Measurements from ENCODE around the gene FBXL2. TPM values are rescaled to one million over a fixed set of nuclear protein-coding genes. Genes with fewer than 3 reads are reported as not detected.

Gene FBXL2
- total and polyA plus RNA-seq, 4 donors: 2.4 to 28.7 (median 6.5) TPM

DNA sequence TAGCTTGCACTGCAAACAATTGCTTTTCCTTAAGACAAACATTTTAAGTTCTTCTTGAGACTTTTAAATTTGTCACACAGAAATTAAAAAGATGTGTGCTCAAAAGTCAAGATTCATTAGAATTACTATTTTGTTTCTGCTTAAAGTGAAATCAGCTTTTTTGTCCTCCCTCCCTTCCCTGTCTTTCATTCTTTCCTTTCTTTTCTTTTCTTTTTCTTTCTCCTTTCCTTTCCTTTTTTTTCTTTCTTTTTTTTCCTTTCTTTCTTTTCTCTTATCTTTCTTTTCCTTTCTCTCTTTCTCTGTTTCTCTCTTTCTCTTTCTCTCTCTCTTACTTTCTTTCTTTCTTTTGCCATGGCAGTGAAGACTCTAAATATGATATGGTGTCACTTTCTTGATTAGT lies 37.8 kb downstream of the FBXL2 start:
- H3K36me3 ChIP-seq (ENCODE audit: control insufficient read depth in 4 of 4, insufficient read depth in 4 of 4, low read length in 4 of 4): peaks cover 0 to 1% (median 0%) of the 10 kb centered on the region in 4 donors
- H3K4me1 ChIP-seq (ENCODE audit: control insufficient read depth in 5 of 5, insufficient read depth in 5 of 5, low read length in 5 of 5): peaks cover 0 to 8% (median 0%) of the 10 kb centered on the region in 5 donors
- H3K9me3 ChIP-seq (ENCODE audit: control insufficient read depth in 4 of 4, insufficient read depth in 3 of 4, low read length in 3 of 4): peaks cover 0 to 5% (median 2%) of the 10 kb centered on the region in 4 donors
- DNase-seq (no peak), ATAC-seq (ENCODE audit: insufficient read depth, low FRiP score) (no peak)
- H3K27ac ChIP-seq (ENCODE audit: low read depth in 1 of 2, low read length in 1 of 2): no peak overlapping the region
- H3K4me3 ChIP-seq: no peak overlapping the region
- no peaks in the 10 kb centered on the region for H3K27me3 ChIP-seq (ENCODE audit: control insufficient read depth in 3 of 3, insufficient read depth in 3 of 3, low read length in 2 of 3)
- TF ChIP-seq, protein P1, sequence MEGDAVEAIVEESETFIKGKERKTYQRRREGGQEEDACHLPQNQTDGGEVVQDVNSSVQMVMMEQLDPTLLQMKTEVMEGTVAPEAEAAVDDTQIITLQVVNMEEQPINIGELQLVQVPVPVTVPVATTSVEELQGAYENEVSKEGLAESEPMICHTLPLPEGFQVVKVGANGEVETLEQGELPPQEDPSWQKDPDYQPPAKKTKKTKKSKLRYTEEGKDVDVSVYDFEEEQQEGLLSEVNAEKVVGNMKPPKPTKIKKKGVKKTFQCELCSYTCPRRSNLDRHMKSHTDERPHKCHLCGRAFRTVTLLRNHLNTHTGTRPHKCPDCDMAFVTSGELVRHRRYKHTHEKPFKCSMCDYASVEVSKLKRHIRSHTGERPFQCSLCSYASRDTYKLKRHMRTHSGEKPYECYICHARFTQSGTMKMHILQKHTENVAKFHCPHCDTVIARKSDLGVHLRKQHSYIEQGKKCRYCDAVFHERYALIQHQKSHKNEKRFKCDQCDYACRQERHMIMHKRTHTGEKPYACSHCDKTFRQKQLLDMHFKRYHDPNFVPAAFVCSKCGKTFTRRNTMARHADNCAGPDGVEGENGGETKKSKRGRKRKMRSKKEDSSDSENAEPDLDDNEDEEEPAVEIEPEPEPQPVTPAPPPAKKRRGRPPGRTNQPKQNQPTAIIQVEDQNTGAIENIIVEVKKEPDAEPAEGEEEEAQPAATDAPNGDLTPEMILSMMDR (IDR thresholded peaks at IDR 0.05; ENCODE audit: control extremely low read depth, extremely low read depth): no peak
- no peak overlapping the region for H3K9ac ChIP-seq (ENCODE audit: insufficient read depth in 1 of 2, low read length in 2 of 2)

DNA sequence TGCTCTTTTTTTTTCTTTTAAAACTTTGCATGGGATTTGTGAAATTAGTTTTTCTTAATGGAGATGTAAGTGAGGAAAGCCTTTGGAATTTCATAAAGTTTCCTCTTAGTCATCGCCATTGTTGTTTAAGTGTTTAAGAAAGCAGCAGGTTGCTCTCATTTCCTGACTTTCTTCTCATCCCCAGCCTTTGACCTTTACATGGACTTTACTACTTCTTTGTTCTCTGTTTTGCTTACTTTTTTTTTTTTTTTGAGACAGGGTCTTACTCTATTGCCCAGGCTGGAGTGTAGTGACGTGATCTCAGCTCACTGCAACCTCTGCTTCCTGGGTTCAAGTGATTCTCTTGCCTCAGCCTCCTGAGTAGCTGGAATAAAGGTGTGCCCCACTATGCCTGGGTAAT lies 38.6 kb downstream of the FBXL2 start:
- H3K9ac ChIP-seq (ENCODE audit: insufficient read depth in 1 of 2, low read length in 2 of 2): no peak overlapping the region
- no peak overlapping the region for H3K4me3 ChIP-seq
- peaks cover 0 to 3% (median 0%) of the 10 kb centered on the region in 4 donors for H3K9me3 ChIP-seq (ENCODE audit: control insufficient read depth in 4 of 4, insufficient read depth in 3 of 4, low read length in 3 of 4)
- TF ChIP-seq, protein P1 (IDR thresholded peaks at IDR 0.05; ENCODE audit: control extremely low read depth, extremely low read depth): no peak
- peaks cover 0 to 1% (median 0%) of the 10 kb centered on the region in 4 donors for H3K36me3 ChIP-seq (ENCODE audit: control insufficient read depth in 4 of 4, insufficient read depth in 4 of 4, low read length in 4 of 4)
- ATAC-seq (ENCODE audit: insufficient read depth, low FRiP score): no peak
- H3K27me3 ChIP-seq (ENCODE audit: control insufficient read depth in 3 of 3, insufficient read depth in 3 of 3, low read length in 2 of 3): no peaks in the 10 kb centered on the region
- peaks cover 0 to 8% (median 0%) of the 10 kb centered on the region in 5 donors for H3K4me1 ChIP-seq (ENCODE audit: control insufficient read depth in 5 of 5, insufficient read depth in 5 of 5, low read length in 5 of 5)
- DNase-seq: peak in 1 of 3 donors; percentile 21
- no peak overlapping the region for H3K27ac ChIP-seq (ENCODE audit: low read depth in 1 of 2, low read length in 1 of 2)
- WGBS, 2 donors: 57 to 73% methylated on average over 2 of the region's 2 CpGs

DNA sequence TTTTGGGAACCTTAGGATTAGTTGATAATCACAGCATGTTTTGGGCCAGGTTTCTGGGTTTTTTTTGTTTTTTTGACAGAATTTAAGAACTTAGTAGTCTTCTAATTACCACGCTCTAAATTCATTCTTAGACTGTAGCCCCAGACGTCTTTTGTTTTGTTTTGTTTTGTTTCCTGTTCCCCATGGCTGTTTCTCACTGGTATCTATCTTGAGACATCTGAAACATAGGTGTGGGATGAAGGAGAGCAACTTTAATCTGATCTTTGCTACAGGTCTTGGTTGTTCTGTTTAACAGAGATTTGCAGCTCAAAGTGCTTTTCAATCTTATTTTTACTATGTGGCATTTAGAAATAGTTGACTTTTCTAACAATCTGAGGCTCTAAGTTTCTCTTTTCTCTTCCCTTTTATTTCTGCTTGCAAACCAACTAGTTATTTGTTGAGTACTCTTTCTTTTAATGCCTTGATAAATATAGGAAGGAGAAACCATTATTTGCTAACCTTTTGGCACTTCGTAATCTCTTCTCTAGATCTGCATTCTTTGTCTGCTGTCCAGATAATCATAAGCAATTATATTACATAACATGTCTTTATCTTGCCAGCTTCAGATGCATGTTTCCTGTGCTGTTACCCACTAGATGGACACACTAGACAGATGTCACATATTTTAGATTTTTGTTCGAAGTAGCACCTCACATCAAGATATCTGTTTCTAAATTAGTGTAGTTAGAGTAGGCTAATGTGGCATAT lies 40.9 kb downstream of the FBXL2 start:
- Histone ChIP-seq H3K9me3 (ENCODE audit: control insufficient read depth in 4 of 4, insufficient read depth in 3 of 4, low read length in 3 of 4) (peaks cover 0 to 4% (median 0%) of the 10 kb centered on the region in 4 donors), H3K36me3 (ENCODE audit: control insufficient read depth in 4 of 4, insufficient read depth in 4 of 4, low read length in 4 of 4) (no peaks in the 10 kb centered on the region), H3K4me1 (ENCODE audit: control insufficient read depth in 5 of 5, insufficient read depth in 5 of 5, low read length in 5 of 5) (peaks cover 0 to 8% (median 0%) of the 10 kb centered on the region in 5 donors), H3K4me3 (no peak overlapping the region), H3K9ac (ENCODE audit: insufficient read depth in 1 of 2, low read length in 2 of 2) (no peak overlapping the region), H3K27ac (ENCODE audit: low read depth in 1 of 2, low read length in 1 of 2) (no peak overlapping the region), H3K27me3 (ENCODE audit: control insufficient read depth in 3 of 3, insufficient read depth in 3 of 3, low read length in 2 of 3) (no peaks in the 10 kb centered on the region)
- ATAC-seq (ENCODE audit: insufficient read depth, low FRiP score) (no peak), DNase-seq (peak in 1 of 3 donors; percentile 11)
- 13 to 29% methylated on average over 4 of the region's 4 CpGs for WGBS, 2 donors
- TF ChIP-seq, protein P1 (IDR thresholded peaks at IDR 0.05; ENCODE audit: control extremely low read depth, extremely low read depth): no peak
